BE2C (cell line): ENCODE results near the gene OCA2.

Experiments used
- DNase-seq: peaks from one replicate; pipeline ENCODE4 v3.0.0-alpha.2; 2020
- H3K27me3 ChIP-seq: fragments of 250-450 bp; sonication (Bioruptor Pico); 2 replicates; pipeline ENCODE4 v1.5.1; 2020; ENCODE audit warnings: mild to moderate bottlenecking
- H3K36me3 ChIP-seq: fragments of 250-450 bp; sonication (Bioruptor Pico); 2 replicates; pipeline ENCODE4 v1.5.1; 2020; ENCODE audit warnings: mild to moderate bottlenecking
- H3K4me1 ChIP-seq: fragments of 250-450 bp; sonication (Bioruptor Pico); 2 replicates; pipeline ENCODE4 v1.5.1; 2020
- H3K4me3 ChIP-seq: 2 replicates; pipeline ENCODE4 v1.5.1; 2011; ENCODE audit warnings: low read depth, low read length
- H3K9me3 ChIP-seq: fragments of 250-450 bp; sonication (Bioruptor Pico); 2 replicates; pipeline ENCODE4 v1.5.1; 2020
- CTCF ChIP-seq: IDR thresholded peaks from 2 replicates; pipeline ENCODE4 v1.5.1; 2012; ENCODE audit warnings: mild to moderate bottlenecking, low read depth, low read length

The OCA2 gene

GRCh38 chr15:28101201-28101600 lies 2.1 kb upstream of the OCA2 start:
- Histone ChIP-seq H3K4me1 (peaks cover 6% of the 10 kb centered on the region), H3K9me3 (no peaks in the 10 kb centered on the region), H3K36me3 (no peaks in the 10 kb centered on the region), H3K27me3 (peaks cover 25% of the 10 kb centered on the region), H3K4me3 (no peak overlapping the region)
- no peak for TF ChIP-seq CTCF
- no peak for DNase-seq

- peaks cover 6% of the 10 kb centered on the region for H3K4me1 ChIP-seq
- H3K36me3 ChIP-seq: no peaks in the 10 kb centered on the region
- H3K4me3 ChIP-seq: no peak overlapping the region
- H3K9me3 ChIP-seq: no peaks in the 10 kb centered on the region
- TF ChIP-seq CTCF: no peak
- no peak for DNase-seq
- peaks cover 25% of the 10 kb centered on the region for H3K27me3 ChIP-seq
Measured at GRCh38 chr15:28100516-28101195, 1.5 kb upstream of the OCA2 start.

GRCh38 chr15:28099555-28100140 lies 533 bp upstream of the OCA2 start:
- Histone ChIP-seq H3K9me3 (no peaks in the 10 kb centered on the region; the same call in 1 of the 2 replicates), H3K36me3 (no peaks in the 10 kb centered on the region), H3K27me3 (peaks cover 25% of the 10 kb centered on the region), H3K4me1 (peaks cover 6% of the 10 kb centered on the region), H3K4me3 (peak overlapping the region; percentile 56)
- TF ChIP-seq CTCF: no peak
- no peak for DNase-seq

- Histone ChIP-seq H3K27me3 (peaks cover 25% of the 10 kb centered on the region), H3K9me3 (no peaks in the 10 kb centered on the region; the same call in 1 of the 2 replicates), H3K36me3 (no peaks in the 10 kb centered on the region), H3K4me1 (peaks cover 6% of the 10 kb centered on the region), H3K4me3 (no peak overlapping the region)
- no peak for DNase-seq
- TF ChIP-seq CTCF: no peak
Measured at GRCh38 chr15:28098360-28098765, 752 bp downstream of the OCA2 start.

- H3K27me3 ChIP-seq: peaks cover 25% of the 10 kb centered on the region
Measured at GRCh38 chr15:28097656-28098359, 1.3 kb downstream of the OCA2 start.

More at GRCh38 chr15:28097656-28098359, 1.3 kb downstream of the OCA2 start:
- TF ChIP-seq CTCF: no peak
- DNase-seq: no peak
- H3K9me3 ChIP-seq: no peaks in the 10 kb centered on the region; the same call in 1 of the 2 replicates
- peaks cover 6% of the 10 kb centered on the region for H3K4me1 ChIP-seq
- no peaks in the 10 kb centered on the region for H3K36me3 ChIP-seq
- H3K4me3 ChIP-seq: no peak overlapping the region
